Ramos (cell line): Measurements from ENCODE around the gene CPZ.

Source experiments
- in situ Hi-C: fragments of 300-500 bp; cut with MboI; formaldehyde crosslinking; loops from one replicate; pipeline ENCODE4 v1.14.3; 2022; ENCODE audit warnings: low sequenced_read_pairs; ENCODE audit not compliant: unreplicated experiment

CPZ gene

DNA sequence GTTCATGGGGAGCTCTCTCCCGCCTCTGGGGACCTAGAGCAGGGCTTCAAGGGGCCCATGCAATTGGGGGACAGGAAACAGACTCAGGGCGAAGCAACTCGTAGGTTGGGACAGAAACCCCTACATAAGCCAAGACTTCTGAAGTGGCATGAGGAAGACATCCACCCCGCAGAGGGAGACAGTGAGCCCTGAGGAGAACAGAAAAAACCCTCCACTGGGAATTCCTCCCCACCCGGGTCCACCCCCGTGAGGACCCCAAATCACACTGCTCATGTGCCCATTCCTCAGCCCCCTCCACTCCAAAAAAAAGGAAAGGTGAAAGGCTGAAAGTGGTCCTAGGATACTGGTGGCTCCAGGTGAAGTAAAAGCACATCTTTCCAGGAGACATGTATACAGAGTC lies 74.0 kb downstream of the CPZ start:
- in situ Hi-C loops, result no loop called here
